Smooth muscle cell (in vitro differentiated cells): Measurements from ENCODE around the gene MTIF2. TPM values are rescaled to one million over a fixed set of nuclear protein-coding genes. Genes with fewer than 3 reads are reported as not detected.

Experiments used
- DNase-seq: peaks from one replicate; lab custom pipeline; 2025; ENCODE audit not compliant: unreplicated experiment; lab: John Stamatoyannopoulos, UW
- H2AFZ ChIP-seq: fragments of 200-600 bp; sonication (generic); 2 replicates; pipeline ENCODE4 v1.6.0; 2016; ENCODE audit warnings: antibody characterized with exemption, low read depth, mild to moderate bottlenecking
- H3F3A ChIP-seq: fragments of 200-600 bp; sonication (generic); 2 replicates; pipeline ENCODE4 v1.6.0; 2017; ENCODE audit warnings: antibody characterized with exemption, low read depth
- H3K27ac ChIP-seq: fragments of 200-600 bp; sonication (generic); 2 replicates; pipeline ENCODE4 v1.5.1; 2016; ENCODE audit warnings: low read depth, mild to moderate bottlenecking
- H3K27me3 ChIP-seq: fragments of 200-600 bp; sonication (generic); 2 replicates; pipeline ENCODE4 v1.6.1; 2016; ENCODE audit warnings: low read depth, mild to moderate bottlenecking
- H3K36me3 ChIP-seq: fragments of 200-600 bp; sonication (generic); 2 replicates; pipeline ENCODE4 v1.5.1; 2016; ENCODE audit warnings: low read depth
- H3K4me1 ChIP-seq: fragments of 200-600 bp; sonication (generic); 2 replicates; pipeline ENCODE4 v1.5.1; 2016; ENCODE audit warnings: low read depth
- H3K4me2 ChIP-seq: fragments of 200-600 bp; sonication (generic); 2 replicates; pipeline ENCODE4 v1.6.0; 2016; ENCODE audit warnings: mild to moderate bottlenecking
- H3K4me3 ChIP-seq: fragments of 200-600 bp; sonication (generic); 2 replicates; pipeline ENCODE4 v1.5.1; 2016; ENCODE audit warnings: mild to moderate bottlenecking
- H3K79me2 ChIP-seq: fragments of 200-600 bp; sonication (generic); 2 replicates; pipeline ENCODE4 v1.6.0; 2016; ENCODE audit warnings: low read depth, mild to moderate bottlenecking
- H3K9ac ChIP-seq: fragments of 200-600 bp; sonication (generic); 2 replicates; pipeline ENCODE4 v1.6.0; 2016; ENCODE audit warnings: low read depth
- H3K9me3 ChIP-seq: fragments of 200-600 bp; sonication (generic); replicated peaks from 2 replicates; pipeline ENCODE4 v1.5.1; 2016; ENCODE audit warnings: low read depth
- H4K20me1 ChIP-seq: fragments of 200-600 bp; sonication (generic); 2 replicates; pipeline ENCODE4 v1.6.0; 2016; ENCODE audit warnings: low read depth
- WGBS: methylation state at CpG from one replicate; pipeline ENCODE4 v1.1.7; 2016; ENCODE audit warnings: low lambda C conversion rate; 5-methylcytosine and 5-hydroxymethylcytosine counted together
- polyA plus RNA-seq: library from polyadenylated mRNA; unstranded; fragments of >200 nt; fragmentation: Nextera tagmentation; extraction: Ambion mirVana; gene quantifications from 2 replicates; pipeline ENCODE4 v1.2.1, GENCODE V29; 2016
- total RNA-seq: library from RNA; depleted of rRNA; stranded (reverse); fragments of >200 nt; gene quantifications from 2 replicates; pipeline ENCODE4 v1.2.3, GENCODE V29; 2014
- TF ChIP-seq, protein P1 (sequence below): fragments of 200-600 bp; sonication (generic); IDR thresholded peaks from 2 replicates; pipeline ENCODE4 v1.5.1; 2017; ENCODE audit warnings: borderline replicate concordance, mild to moderate bottlenecking, antibody characterized with exemption; ENCODE audit not compliant: insufficient read depth, poor library complexity, severe bottlenecking

MTIF2 gene
- total and polyA plus RNA-seq, 2 experiments from 2014 or later: 11.6 to 22.7 TPM

DNA sequence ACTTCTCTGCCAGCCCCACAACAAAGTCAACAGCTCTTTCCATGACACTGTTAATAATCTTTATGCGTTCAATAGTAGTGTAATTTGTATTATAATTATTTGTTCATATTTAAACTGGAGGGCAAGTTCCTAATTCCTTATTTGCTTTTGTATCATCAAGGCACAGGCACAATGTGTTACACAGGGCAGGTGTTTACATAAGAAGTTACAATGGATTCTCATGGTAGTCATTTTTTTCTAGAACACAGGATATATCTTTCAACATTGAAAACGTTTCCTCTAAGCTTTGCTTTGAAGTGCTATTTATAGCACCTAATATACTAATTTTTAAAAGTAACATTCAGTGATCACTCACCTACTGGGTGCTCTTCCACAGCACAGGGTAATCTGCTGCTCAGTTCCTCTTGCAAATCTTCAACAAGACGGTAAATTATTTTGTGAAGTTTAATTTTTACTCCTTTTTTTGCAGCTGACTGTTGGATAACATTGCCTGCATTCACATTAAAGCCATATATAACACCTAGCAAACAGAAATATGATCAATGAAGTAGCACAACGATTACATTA is 29.3 kb downstream of the MTIF2 start:
- TF ChIP-seq, protein P1, sequence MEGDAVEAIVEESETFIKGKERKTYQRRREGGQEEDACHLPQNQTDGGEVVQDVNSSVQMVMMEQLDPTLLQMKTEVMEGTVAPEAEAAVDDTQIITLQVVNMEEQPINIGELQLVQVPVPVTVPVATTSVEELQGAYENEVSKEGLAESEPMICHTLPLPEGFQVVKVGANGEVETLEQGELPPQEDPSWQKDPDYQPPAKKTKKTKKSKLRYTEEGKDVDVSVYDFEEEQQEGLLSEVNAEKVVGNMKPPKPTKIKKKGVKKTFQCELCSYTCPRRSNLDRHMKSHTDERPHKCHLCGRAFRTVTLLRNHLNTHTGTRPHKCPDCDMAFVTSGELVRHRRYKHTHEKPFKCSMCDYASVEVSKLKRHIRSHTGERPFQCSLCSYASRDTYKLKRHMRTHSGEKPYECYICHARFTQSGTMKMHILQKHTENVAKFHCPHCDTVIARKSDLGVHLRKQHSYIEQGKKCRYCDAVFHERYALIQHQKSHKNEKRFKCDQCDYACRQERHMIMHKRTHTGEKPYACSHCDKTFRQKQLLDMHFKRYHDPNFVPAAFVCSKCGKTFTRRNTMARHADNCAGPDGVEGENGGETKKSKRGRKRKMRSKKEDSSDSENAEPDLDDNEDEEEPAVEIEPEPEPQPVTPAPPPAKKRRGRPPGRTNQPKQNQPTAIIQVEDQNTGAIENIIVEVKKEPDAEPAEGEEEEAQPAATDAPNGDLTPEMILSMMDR: no peak
- no peak overlapping the region for H3K4me2 ChIP-seq
- no peaks in the 10 kb centered on the region for H3K9me3 ChIP-seq
- no peak overlapping the region for H3K9ac ChIP-seq
- no peak overlapping the region for H3K4me3 ChIP-seq
- peaks cover 11% of the 10 kb centered on the region for H4K20me1 ChIP-seq
- H3K27ac ChIP-seq: no peak overlapping the region
- no peak for DNase-seq
- H2AFZ ChIP-seq: no peak overlapping the region
- peaks cover 21% of the 10 kb centered on the region for H3K36me3 ChIP-seq
- peaks cover 40% of the 10 kb centered on the region for H3F3A ChIP-seq
- peaks cover 6% of the 10 kb centered on the region for H3K4me1 ChIP-seq
- no peaks in the 10 kb centered on the region for H3K27me3 ChIP-seq
- 91% methylated on average over 4 of the region's 4 CpGs for WGBS
- H3K79me2 ChIP-seq: no peaks in the 10 kb centered on the region

DNA sequence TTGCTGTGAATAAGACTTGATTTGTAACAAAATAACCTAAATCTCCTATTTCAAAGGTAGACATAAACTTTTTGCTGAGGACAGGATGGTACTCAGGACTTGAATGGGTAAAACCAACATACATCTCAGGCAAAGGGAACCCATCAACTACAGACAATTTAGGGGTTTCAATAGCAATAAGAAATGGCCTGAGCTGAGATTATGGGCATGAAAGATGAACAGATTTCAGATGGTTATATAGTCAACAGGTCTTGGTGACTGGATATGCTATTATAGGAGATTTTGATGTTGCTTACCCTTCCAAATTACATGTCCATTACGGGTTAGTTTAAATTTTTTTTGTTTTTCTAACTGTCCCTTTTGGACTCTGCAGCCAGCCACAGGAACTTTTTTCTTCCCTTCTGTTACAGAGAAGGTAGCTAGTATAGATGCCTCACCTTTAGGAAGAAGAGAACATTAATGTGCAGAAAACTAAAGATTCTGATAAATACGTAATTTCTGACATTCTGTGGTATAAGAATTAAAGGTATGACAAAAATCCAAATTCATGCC is 32.0 kb downstream of the MTIF2 start:
- H3K4me3 ChIP-seq: no peak overlapping the region
- peaks cover 28% of the 10 kb centered on the region for H4K20me1 ChIP-seq
- H3F3A ChIP-seq: peaks cover 53% of the 10 kb centered on the region
- no peak for DNase-seq
- no peak overlapping the region for H3K9ac ChIP-seq
- H3K4me1 ChIP-seq: peaks cover 14% of the 10 kb centered on the region
- H3K27me3 ChIP-seq: no peaks in the 10 kb centered on the region
- TF ChIP-seq, protein P1: no peak
- H3K9me3 ChIP-seq: no peaks in the 10 kb centered on the region
- no peak overlapping the region for H3K4me2 ChIP-seq
- H3K27ac ChIP-seq: peak overlapping the region; percentile 29
- H2AFZ ChIP-seq: no peak overlapping the region
- peaks cover 19% of the 10 kb centered on the region for H3K36me3 ChIP-seq
- peaks cover 19% of the 10 kb centered on the region for H3K79me2 ChIP-seq
- WGBS: 96% methylated on average over 2 of the region's 2 CpGs

DNA sequence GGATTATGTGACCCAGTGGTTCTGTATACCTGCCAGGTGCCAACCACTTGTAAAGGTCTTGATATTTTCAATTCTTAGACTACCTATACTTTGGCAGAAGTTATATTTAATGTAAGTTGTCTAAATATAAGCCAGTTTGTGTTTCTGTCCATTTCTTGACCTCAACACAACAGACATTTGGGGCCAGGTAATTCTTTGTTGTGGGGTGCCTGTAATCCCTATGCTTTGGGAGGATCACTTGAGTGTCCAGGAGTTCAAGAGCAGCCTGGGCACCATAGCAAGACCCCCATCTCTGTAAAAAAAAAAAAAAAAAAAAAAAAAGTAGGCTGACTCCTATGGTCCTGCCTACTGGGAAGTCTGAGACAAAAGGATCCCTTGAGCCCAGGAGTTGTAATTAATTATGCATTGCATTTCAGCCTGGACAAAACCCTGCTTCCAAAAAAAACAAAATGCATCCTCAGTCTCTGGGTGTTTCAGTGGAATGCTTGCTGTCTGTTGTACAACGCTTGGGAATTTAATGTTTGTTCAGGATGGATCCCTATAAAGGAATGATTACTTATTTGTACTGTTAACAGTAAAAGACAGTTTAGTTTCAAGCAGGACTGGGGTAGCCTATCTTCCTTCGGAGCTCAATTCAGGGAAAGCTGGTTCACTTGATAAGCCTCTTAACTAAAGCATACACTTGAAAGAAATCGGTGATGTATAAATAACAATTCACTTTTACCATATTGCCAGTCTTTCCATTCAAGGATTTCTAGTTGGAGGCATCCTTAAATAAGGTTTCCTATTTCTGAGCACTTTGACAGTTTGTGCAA is 33.1 kb downstream of the MTIF2 start:
- peaks cover 27% of the 10 kb centered on the region for H3K79me2 ChIP-seq
- H3K4me3 ChIP-seq: no peak overlapping the region
- H3K9me3 ChIP-seq: no peaks in the 10 kb centered on the region
- no peak for DNase-seq
- H3K9ac ChIP-seq: no peak overlapping the region
- peaks cover 19% of the 10 kb centered on the region for H3K4me1 ChIP-seq
- peaks cover 53% of the 10 kb centered on the region for H3F3A ChIP-seq
- H3K4me2 ChIP-seq: no peak overlapping the region
- no peaks in the 10 kb centered on the region for H3K27me3 ChIP-seq
- peaks cover 28% of the 10 kb centered on the region for H4K20me1 ChIP-seq
- TF ChIP-seq, protein P1: no peak
- 96% methylated on average over 3 of the region's 3 CpGs for WGBS
- H3K36me3 ChIP-seq: peaks cover 19% of the 10 kb centered on the region
- peak overlapping the region; percentile 99 for H3K27ac ChIP-seq
- no peak overlapping the region for H2AFZ ChIP-seq
